Stomach (tissue), 9 donors: ENCODE measurements around the gene DYNC1I1. TPM values are rescaled to one million over a fixed set of nuclear protein-coding genes. Genes with fewer than 3 reads are reported as not detected.

Source experiments
- DNase-seq, 2 donors: peaks; one replicate each; pipeline versions ENCODE4 v3.0.0 to v3.0.0-alpha.2; 2013 to 2019
- H3K27ac ChIP-seq, 5 donors: fragments of 200-600 bp in 4 of 5; sonication (generic) in 4 of 5; one replicate each; pipeline ENCODE4 v1.5.1; 2013 to 2019; ENCODE audit warnings: mild to moderate bottlenecking in 1 of 5, moderate library complexity in 1 of 5
- H3K27me3 ChIP-seq, 3 donors: fragments of 200-600 bp; sonication (generic); one replicate each; pipeline ENCODE4 v1.5.1; 2017 to 2019; ENCODE audit warnings: mixed run types in 1 of 3
- H3K36me3 ChIP-seq, 4 donors: fragments of 200-600 bp; sonication (generic); 1 replicate in 3 of 4; 2 replicates in 1 of 4; pipeline ENCODE4 v1.5.1; 2016 to 2019
- H3K4me1 ChIP-seq, 4 donors: fragments of 200-600 bp; sonication (generic); one replicate each; pipeline ENCODE4 v1.5.1; 2016 to 2019
- H3K4me3 ChIP-seq, 4 donors: fragments of 200-600 bp; sonication (generic) in 3 of 4; one replicate each; pipeline ENCODE4 v1.5.1; 2016 to 2019; ENCODE audit warnings: mild to moderate bottlenecking in 1 of 4
- H3K9me3 ChIP-seq, 4 donors: fragments of 200-600 bp; sonication (generic); one replicate each; pipeline ENCODE4 v1.5.1; 2016 to 2019
- CTCF ChIP-seq, 7 experiments: fragments of 450-650 bp in 4 of 7; fragments of 200-600 bp in 3 of 7; sonication (generic) in 3 of 7; IDR thresholded peaks; one replicate each; pipeline ENCODE4 v1.5.1; 2016 to 2019; ENCODE audit warnings: antibody characterized with exemption in 7 of 7, control low read depth in 2 of 7, mild to moderate bottlenecking in 1 of 7
- EP300 ChIP-seq: sonication (generic); formaldehyde crosslinking; IDR thresholded peaks from one replicate; pipeline ENCODE4 v1.6.1; 2017; ENCODE audit warnings: antibody characterized with exemption
- POLR2A ChIP-seq, 4 donors: fragments of 450-650 bp; IDR thresholded peaks; one replicate each; pipeline ENCODE4 v1.6.1; 2016; ENCODE audit warnings: antibody characterized with exemption in 4 of 4, control low read depth in 2 of 4, mild to moderate bottlenecking in 1 of 4, moderate library complexity in 1 of 4
- POLR2AphosphoS5 ChIP-seq, 3 donors: sonication (generic); formaldehyde crosslinking; IDR thresholded peaks; one replicate each; pipeline ENCODE4 v1.6.1; 2016; ENCODE audit warnings: antibody characterized with exemption in 3 of 3
- WGBS, 5 donors: extraction: QIAGEN DNeasy Blood & Tissue Kit in 3 of 5; methylation state at CpG; one replicate each; pipeline versions ENCODE4 v1.1.5 to v1.1.7; 2013 to 2018; 5-methylcytosine and 5-hydroxymethylcytosine counted together
- intact Hi-C: fragments of 100-400 bp; cut with DNase I; formaldehyde crosslinking; loops from one replicate; pipeline ENCODE4 v1.15.1; 2023; ENCODE audit warnings: low total_unique reads
- polyA plus RNA-seq, 3 donors: library from polyadenylated mRNA; stranded (reverse); fragments of 200-250 nt; gene quantifications; one replicate each; pipeline ENCODE4 v1.2.3, GENCODE V29; 2013
- total RNA-seq, 5 donors: library from RNA; depleted of rRNA; stranded (reverse); fragments of >200 nt; gene quantifications; one replicate each; pipeline versions ENCODE4 v1.1.0 to v1.2.3, GENCODE V29; 2014 to 2016
- donor health status: healthy with polysubstance abuse.
- donor health status: Bipolar disorder and iron deficiency.
- donor health status: healthy.

Gene DYNC1I1
- total and polyA plus RNA-seq, 8 donors = 0.93 to 69.4 (median 5.3) TPM

DNA sequence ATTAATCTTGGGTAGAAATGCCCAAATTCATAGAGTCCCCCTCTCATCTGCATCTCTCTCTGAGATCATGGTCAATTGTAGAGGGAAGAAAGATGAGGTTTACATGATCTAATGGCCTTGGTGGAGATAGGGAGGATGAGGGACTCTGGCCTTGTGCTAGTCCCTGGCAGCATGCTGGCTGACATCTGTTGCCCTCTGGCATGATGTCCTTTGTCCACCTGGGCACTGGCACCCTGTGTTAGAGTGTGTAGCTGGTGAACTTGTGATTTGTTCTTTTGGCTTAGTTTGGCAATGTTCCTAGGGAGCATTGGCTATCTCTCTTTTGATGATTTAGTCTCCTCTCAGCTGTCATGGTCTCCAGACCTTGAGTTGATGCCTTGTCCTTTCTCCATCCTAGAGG is 103.2 kb downstream of the DYNC1I1 start:
- no peak for TF ChIP-seq POLR2AphosphoS5 (IDR thresholded peaks at IDR 0.05)
- no peak for TF ChIP-seq CTCF (IDR thresholded peaks at IDR 0.05)
- Histone ChIP-seq H3K27me3 (no peaks in the 10 kb centered on the region), H3K4me1 (peaks cover 0 to 18% (median 5%) of the 10 kb centered on the region in 4 donors), H3K36me3 (peaks cover 0 to 16% (median 0%) of the 10 kb centered on the region in 4 donors), H3K4me3 (no peak overlapping the region), H3K27ac (no peak overlapping the region), H3K9me3 (peaks cover 0 to 8% (median 3%) of the 10 kb centered on the region in 4 donors)
- DNase-seq = no peak
- intact Hi-C loops = loop anchor here (10.0 kb wide), 1 partner anchor 151 kb away; no protein-coding TSS in a partner anchor

DNA sequence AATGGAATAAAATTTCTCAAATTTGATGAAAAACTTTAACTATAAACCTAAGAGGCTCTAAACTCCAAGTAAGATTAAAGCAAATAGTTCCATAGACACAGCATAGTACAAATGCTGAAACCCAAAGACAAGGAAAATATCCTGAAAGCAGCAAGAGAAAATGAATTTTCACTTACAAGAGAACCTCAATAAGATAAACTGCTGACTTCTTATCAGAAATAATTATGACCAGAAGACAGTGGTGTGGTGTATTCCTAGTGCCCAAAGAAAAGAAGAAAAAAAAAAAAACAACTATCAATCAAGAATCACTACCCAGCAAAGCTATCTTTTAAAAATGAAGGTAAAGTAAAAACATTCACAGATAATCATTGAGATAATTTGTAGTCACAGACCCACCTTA is 106.3 kb downstream of the DYNC1I1 start:
- intact Hi-C loops = loop anchor here (10.0 kb wide), 1 partner anchor 154 kb away; no protein-coding TSS in a partner anchor
- TF ChIP-seq CTCF (IDR thresholded peaks at IDR 0.05) (no peak), POLR2AphosphoS5 (IDR thresholded peaks at IDR 0.05) (no peak), POLR2A (IDR thresholded peaks at IDR 0.05) (no peak), EP300 (no peak)
- Histone ChIP-seq H3K27ac (no peak overlapping the region), H3K27me3 (no peaks in the 10 kb centered on the region), H3K9me3 (peaks cover 0 to 8% (median 3%) of the 10 kb centered on the region in 4 donors), H3K4me1 (peaks cover 0 to 4% (median 0%) of the 10 kb centered on the region in 4 donors), H3K4me3 (no peak overlapping the region), H3K36me3 (peaks cover 0 to 8% (median 0%) of the 10 kb centered on the region in 4 donors)
- DNase-seq = no peak

- WGBS, 5 donors = 80 to 95% (median 88%) methylated on average over 1 of the region's 1 CpG
- TF ChIP-seq CTCF (IDR thresholded peaks at IDR 0.05) = no peak
- TF ChIP-seq POLR2AphosphoS5 (IDR thresholded peaks at IDR 0.05) = no peak
- TF ChIP-seq EP300 = no peak
- TF ChIP-seq POLR2A (IDR thresholded peaks at IDR 0.05) = no peak
- H3K4me3 ChIP-seq = no peak overlapping the region
- H3K9me3 ChIP-seq = peaks cover 0 to 8% (median 3%) of the 10 kb centered on the region in 4 donors
- intact Hi-C loops = no loop called here
- H3K4me1 ChIP-seq = no peaks in the 10 kb centered on the region
- DNase-seq = no peak
- H3K27ac ChIP-seq = no peak overlapping the region
- H3K27me3 ChIP-seq = no peaks in the 10 kb centered on the region
- H3K36me3 ChIP-seq = peaks cover 0 to 12% (median 0%) of the 10 kb centered on the region in 4 donors
Observed at GRCh38 chr7:95881597-95881996, 109.2 kb downstream of the DYNC1I1 start.

GRCh38 chr7:95883217-95883616 is 110.9 kb downstream of the DYNC1I1 start:
- no peak for DNase-seq
- H3K36me3 ChIP-seq = peaks cover 0 to 7% (median 0%) of the 10 kb centered on the region in 4 donors

More at GRCh38 chr7:95883217-95883616, 110.9 kb downstream of the DYNC1I1 start:
- Histone ChIP-seq H3K27ac (no peak overlapping the region), H3K27me3 (no peaks in the 10 kb centered on the region), H3K4me1 (no peaks in the 10 kb centered on the region), H3K4me3 (no peak overlapping the region), H3K9me3 (peaks cover 0 to 6% (median 2%) of the 10 kb centered on the region in 4 donors)
- TF ChIP-seq POLR2A (IDR thresholded peaks at IDR 0.05) = no peak
- TF ChIP-seq EP300 = no peak
- no peak for TF ChIP-seq CTCF (IDR thresholded peaks at IDR 0.05)
- no peak for TF ChIP-seq POLR2AphosphoS5 (IDR thresholded peaks at IDR 0.05)
- WGBS, 5 donors = 85 to 90% (median 89%) methylated on average over 3 of the region's 3 CpGs
- intact Hi-C loops = no loop called here
